Vagina (tissue), 2 donors: Measurements from ENCODE around the gene PTGIS. TPM values are rescaled to one million over a fixed set of nuclear protein-coding genes. Genes with fewer than 3 reads are reported as not detected.

ENCODE experiments used
- DNase-seq, 2 donors: peaks; one replicate each; pipeline ENCODE4 v3.0.0-alpha.2; 2017; ENCODE audit errors: extremely low spot score in 2 of 2
- H3K27ac ChIP-seq: fragments of 200-600 bp; sonication (generic); one replicate; pipeline ENCODE4 v1.5.1; 2019
- H3K27me3 ChIP-seq: fragments of 200-600 bp; sonication (generic); one replicate; pipeline ENCODE4 v1.5.1; 2019
- H3K36me3 ChIP-seq, 2 donors: fragments of 200-600 bp; sonication (generic); one replicate each; pipeline ENCODE4 v1.5.1; 2017 to 2019
- H3K4me1 ChIP-seq: fragments of 200-600 bp; sonication (generic); one replicate; pipeline ENCODE4 v1.5.1; 2019
- H3K4me3 ChIP-seq, 2 donors: fragments of 200-600 bp; sonication (generic); 1 replicate in 1 of 2; 2 replicates in 1 of 2; pipeline ENCODE4 v1.5.1; 2016 to 2019
- H3K9me3 ChIP-seq: fragments of 200-600 bp; sonication (generic); one replicate; pipeline ENCODE4 v1.5.1; 2019
- CTCF ChIP-seq, 3 experiments: fragments of 450-650 bp in 2 of 3; fragments of 200-600 bp in 1 of 3; sonication (generic) in 1 of 3; IDR thresholded peaks; one replicate each; pipeline ENCODE4 v1.5.1; 2017 to 2019; ENCODE audit warnings: antibody characterized with exemption in 3 of 3, mild to moderate bottlenecking in 2 of 3, moderate library complexity in 2 of 3
- POLR2A ChIP-seq, 2 donors: fragments of 450-650 bp; IDR thresholded peaks; one replicate each; pipeline ENCODE4 v1.6.1; 2017; ENCODE audit warnings: antibody characterized with exemption in 2 of 2, mild to moderate bottlenecking in 2 of 2, moderate library complexity in 2 of 2
- POLR2AphosphoS5 ChIP-seq, 2 donors: sonication (generic); formaldehyde crosslinking; IDR thresholded peaks; one replicate each; pipeline ENCODE4 v1.9.0; 2017; ENCODE audit warnings: antibody characterized with exemption in 2 of 2, mild to moderate bottlenecking in 2 of 2, low read depth in 1 of 2; ENCODE audit not compliant: insufficient read depth in 1 of 2
- intact Hi-C: fragments of 100-400 bp; cut with DNase I; formaldehyde crosslinking; loops from one replicate; pipeline ENCODE4 v1.15.1; 2023
- total RNA-seq: library from RNA; depleted of rRNA; stranded (reverse); fragments of >200 nt; gene quantifications from one replicate; pipeline ENCODE4 v1.2.3, GENCODE V29; 2016

Gene PTGIS
- total RNA-seq, 1 donor from 2014 or later, result 51.1 TPM

- H3K9me3 ChIP-seq, result no peaks in the 10 kb centered on the region
- no peaks in the 10 kb centered on the region for H3K27me3 ChIP-seq
- TF ChIP-seq POLR2A (IDR thresholded peaks at IDR 0.05) (no peak), POLR2AphosphoS5 (IDR thresholded peaks at IDR 0.05; ENCODE audit: insufficient read depth in 1 of 2, low read depth in 1 of 2) (no peak), CTCF (IDR thresholded peaks at IDR 0.05) (no peak)
- H3K36me3 ChIP-seq, result peaks cover 0 to 10% of the 10 kb centered on the region in 2 donors
- H3K4me3 ChIP-seq, result no peak overlapping the region
- H3K4me1 ChIP-seq, result peaks cover 22% of the 10 kb centered on the region
- H3K27ac ChIP-seq, result no peak overlapping the region
- intact Hi-C loops, result no loop called here
- DNase-seq, result no peak
Observed at GRCh38 chr20:49507741-49508434, 60.0 kb downstream of the PTGIS start.

GRCh38 chr20:49505518-49505917 is 62.4 kb downstream of the PTGIS start:
- TF ChIP-seq CTCF (IDR thresholded peaks at IDR 0.05), result no peak
- TF ChIP-seq POLR2A (IDR thresholded peaks at IDR 0.05), result no peak
- TF ChIP-seq POLR2AphosphoS5 (IDR thresholded peaks at IDR 0.05; ENCODE audit: insufficient read depth in 1 of 2, low read depth in 1 of 2), result peak in 1 of 2 donors; percentile 18
- intact Hi-C loops, result no loop called here
- Histone ChIP-seq H3K27me3 (no peaks in the 10 kb centered on the region), H3K4me1 (peaks cover 22% of the 10 kb centered on the region), H3K36me3 (peaks cover 0 to 10% of the 10 kb centered on the region in 2 donors), H3K9me3 (no peaks in the 10 kb centered on the region), H3K27ac (no peak overlapping the region), H3K4me3 (no peak overlapping the region)
- no peak for DNase-seq

GRCh38 chr20:49503176-49503575 is 64.8 kb downstream of the PTGIS start:
- H3K27ac ChIP-seq, result no peak overlapping the region
- DNase-seq, result no peak
- H3K9me3 ChIP-seq, result no peaks in the 10 kb centered on the region
- no peak for TF ChIP-seq CTCF (IDR thresholded peaks at IDR 0.05)
- TF ChIP-seq POLR2AphosphoS5 (IDR thresholded peaks at IDR 0.05; ENCODE audit: insufficient read depth in 1 of 2, low read depth in 1 of 2), result no peak
- TF ChIP-seq POLR2A (IDR thresholded peaks at IDR 0.05), result no peak
- peaks cover 6% of the 10 kb centered on the region for H3K4me1 ChIP-seq
- intact Hi-C loops, result no loop called here
- no peaks in the 10 kb centered on the region for H3K27me3 ChIP-seq
- peaks cover 0 to 10% of the 10 kb centered on the region in 2 donors for H3K36me3 ChIP-seq
- no peak overlapping the region for H3K4me3 ChIP-seq

- intact Hi-C loops, result no loop called here
- TF ChIP-seq CTCF (IDR thresholded peaks at IDR 0.05), result no peak
- no peak for TF ChIP-seq POLR2AphosphoS5 (IDR thresholded peaks at IDR 0.05; ENCODE audit: insufficient read depth in 1 of 2, low read depth in 1 of 2)
- TF ChIP-seq POLR2A (IDR thresholded peaks at IDR 0.05), result no peak
- H3K4me3 ChIP-seq, result no peak overlapping the region
- no peaks in the 10 kb centered on the region for H3K27me3 ChIP-seq
- no peaks in the 10 kb centered on the region for H3K36me3 ChIP-seq
- H3K4me1 ChIP-seq, result no peaks in the 10 kb centered on the region
- no peak for DNase-seq
- H3K9me3 ChIP-seq, result no peaks in the 10 kb centered on the region
- H3K27ac ChIP-seq, result no peak overlapping the region
Observed at GRCh38 chr20:49501917-49502316, 66.0 kb downstream of the PTGIS start.

- Histone ChIP-seq H3K4me3 (no peak overlapping the region), H3K36me3 (no peaks in the 10 kb centered on the region), H3K4me1 (no peaks in the 10 kb centered on the region), H3K27ac (no peak overlapping the region), H3K9me3 (no peaks in the 10 kb centered on the region), H3K27me3 (no peaks in the 10 kb centered on the region)
- TF ChIP-seq CTCF (IDR thresholded peaks at IDR 0.05) (no peak), POLR2AphosphoS5 (IDR thresholded peaks at IDR 0.05; ENCODE audit: insufficient read depth in 1 of 2, low read depth in 1 of 2) (no peak), POLR2A (IDR thresholded peaks at IDR 0.05) (no peak)
- intact Hi-C loops, result no loop called here
- DNase-seq, result no peak
Observed at GRCh38 chr20:49497398-49497669, 70.6 kb downstream of the PTGIS start.
